DOHH2 (cell line): ENCODE data around the gene C1RL.

Source experiments
- H3F3A ChIP-seq: fragments of 200-600 bp; sonication (generic), shearing (Covaris generic); 2 replicates; pipeline ENCODE4 v1.6.0; 2016; ENCODE audit warnings: antibody characterized with exemption, mild to moderate bottlenecking; ENCODE audit not compliant: control insufficient read depth, insufficient read depth
- H3K27ac ChIP-seq: fragments of 200-600 bp; sonication (generic); 2 replicates; pipeline ENCODE4 v1.5.1; 2014; ENCODE audit warnings: low read depth, mild to moderate bottlenecking, low read length, moderate library complexity
- H3K27me3 ChIP-seq: fragments of 200-600 bp; sonication (generic); 2 replicates; pipeline ENCODE4 v1.6.1; 2014; ENCODE audit warnings: mild to moderate bottlenecking, low read length, mixed read lengths; ENCODE audit not compliant: control insufficient read depth
- H3K36me3 ChIP-seq: fragments of 200-600 bp; sonication (generic); 2 replicates; pipeline ENCODE4 v1.6.1; 2014; ENCODE audit warnings: mild to moderate bottlenecking, low read length, moderate library complexity, mixed read lengths; ENCODE audit not compliant: control insufficient read depth
- H3K4me1 ChIP-seq: fragments of 200-600 bp; sonication (generic); 2 replicates; pipeline ENCODE4 v1.6.1; 2014; ENCODE audit warnings: mild to moderate bottlenecking, low read length, mixed read lengths; ENCODE audit not compliant: control insufficient read depth
- H3K4me2 ChIP-seq: fragments of 200-600 bp; sonication (generic); 2 replicates; pipeline ENCODE4 v1.6.0; 2014; ENCODE audit warnings: mild to moderate bottlenecking, low read length, moderate library complexity
- H3K4me3 ChIP-seq: fragments of 200-600 bp; sonication (generic); 2 replicates; pipeline ENCODE4 v1.5.1; 2014; ENCODE audit warnings: mild to moderate bottlenecking, low read length, mixed read lengths
- H3K79me2 ChIP-seq: fragments of 200-600 bp; sonication (generic); 2 replicates; pipeline ENCODE4 v1.6.1; 2014; ENCODE audit warnings: mild to moderate bottlenecking, low read length, mixed read lengths; ENCODE audit not compliant: control insufficient read depth
- H3K9me2 ChIP-seq: fragments of 200-600 bp; sonication (generic); replicated peaks from 2 replicates; pipeline ENCODE4 v1.6.1; 2014; ENCODE audit warnings: mild to moderate bottlenecking, low read length, mixed read lengths; ENCODE audit not compliant: control insufficient read depth
- H3K9me3 ChIP-seq: fragments of 200-600 bp; sonication (generic); 2 replicates; pipeline ENCODE4 v1.6.1; 2014; ENCODE audit warnings: antibody characterized with exemption, low read length, mixed read lengths; ENCODE audit not compliant: control insufficient read depth, insufficient read depth
- H4K20me1 ChIP-seq: fragments of 200-600 bp; sonication (generic); 2 replicates; pipeline ENCODE4 v1.6.0; 2014; ENCODE audit warnings: low read depth, mild to moderate bottlenecking, antibody characterized with exemption, low read length, moderate library complexity; ENCODE audit not compliant: control insufficient read depth, insufficient read depth
- CTCF ChIP-seq: fragments of 200-600 bp; sonication (generic); IDR thresholded peaks from one replicate; pipeline ENCODE4 v1.5.1; 2014; ENCODE audit warnings: antibody characterized with exemption, mild to moderate bottlenecking, low read depth, low read length; ENCODE audit not compliant: poor library complexity, severe bottlenecking
- EZH2phosphoT487 ChIP-seq: fragments of 200-600 bp; sonication (generic); IDR thresholded peaks from 2 replicates; pipeline ENCODE4 v1.6.1; 2017; ENCODE audit warnings: borderline replicate concordance, mild to moderate bottlenecking, antibody characterized with exemption, low read length, moderate library complexity, mixed read lengths

Gene C1RL

GRCh38 chr12:7046383-7047105, 62.5 kb downstream of the C1RL start:
- Histone ChIP-seq H3K4me2 (no peak overlapping the region), H3K9me3 (no peaks in the 10 kb centered on the region; the same call in 1 of the 2 replicates), H3K79me2 (no peaks in the 10 kb centered on the region), H4K20me1 (no peaks in the 10 kb centered on the region; the same call in 1 of the 2 replicates), H3K4me1 (peaks cover 8% of the 10 kb centered on the region; the same call in 1 of the 2 replicates), H3F3A (0 out of 2 replicates have a peak, but pooled peaks cover 4% of the 10 kb centered on the region), H3K36me3 (no peaks in the 10 kb centered on the region), H3K9me2 (no peaks in the 10 kb centered on the region), H3K27me3 (peaks cover 44% of the 10 kb centered on the region), H3K27ac (no peak overlapping the region), H3K4me3 (no peak overlapping the region)
- TF ChIP-seq EZH2phosphoT487 (no peak), CTCF (no peak)

- Histone ChIP-seq H3K9me2 (no peaks in the 10 kb centered on the region), H4K20me1 (no peaks in the 10 kb centered on the region; the same call in 1 of the 2 replicates), H3K9me3 (no peaks in the 10 kb centered on the region; the same call in 1 of the 2 replicates), H3K79me2 (no peaks in the 10 kb centered on the region), H3K36me3 (no peaks in the 10 kb centered on the region), H3K4me1 (peaks cover 8% of the 10 kb centered on the region; the same call in 1 of the 2 replicates), H3F3A (0 out of 2 replicates have a peak, but pooled peaks cover 4% of the 10 kb centered on the region), H3K4me2 (no peak overlapping the region), H3K27ac (no peak overlapping the region), H3K27me3 (peaks cover 43% of the 10 kb centered on the region), H3K4me3 (no peak overlapping the region)
- TF ChIP-seq EZH2phosphoT487 (no peak), CTCF (no peak)
These were observed 63.1 kb downstream of the C1RL start for GRCh38 chr12:7045913-7046312.
